Ovary (tissue), 9 donors: ENCODE measurements around the gene COLQ. TPM values are rescaled to one million over a fixed set of nuclear protein-coding genes. Genes with fewer than 3 reads are reported as not detected.

ENCODE experiments used
- DNase-seq, 5 donors: peaks; one replicate each; pipeline ENCODE4 v3.0.0-alpha.2; 2019 to 2020
- H3K27ac ChIP-seq, 2 donors: fragments of 200-600 bp; one replicate each; pipeline versions ENCODE4 v1.5.1 to v1.8.0; 2019 to 2022
- H3K27me3 ChIP-seq: fragments of 200-600 bp; one replicate; pipeline ENCODE4 v1.8.0; 2022
- H3K36me3 ChIP-seq: fragments of 200-600 bp; sonication (generic); one replicate; pipeline ENCODE4 v1.5.1; 2019
- H3K4me1 ChIP-seq: one replicate; pipeline ENCODE4 v1.8.1; 2013; ENCODE audit warnings: mild to moderate bottlenecking, moderate library complexity; ENCODE audit not compliant: insufficient read depth
- H3K4me3 ChIP-seq: fragments of 200-600 bp; sonication (generic); one replicate; pipeline ENCODE4 v1.5.1; 2017
- H3K9me3 ChIP-seq, 2 donors: fragments of 200-600 bp in 1 of 2; sonication (generic) in 1 of 2; one replicate each; pipeline versions ENCODE4 v1.5.1 to v1.8.1; 2013 to 2019; ENCODE audit warnings: mild to moderate bottlenecking in 1 of 2, moderate library complexity in 1 of 2
- CTCF ChIP-seq, 3 donors: fragments of 450-650 bp in 2 of 3; fragments of 200-600 bp in 1 of 3; IDR thresholded peaks; one replicate each; pipeline versions ENCODE4 v1.5.1 to v1.8.0; 2016 to 2022; ENCODE audit warnings: antibody characterized with exemption in 3 of 3, mild to moderate bottlenecking in 1 of 3
- EP300 ChIP-seq: sonication (generic); formaldehyde crosslinking; IDR thresholded peaks from one replicate; pipeline ENCODE4 v1.6.1; 2017; ENCODE audit warnings: antibody characterized with exemption
- POLR2A ChIP-seq: fragments of 450-650 bp; IDR thresholded peaks from one replicate; pipeline ENCODE4 v1.6.1; 2017; ENCODE audit warnings: antibody characterized with exemption, mild to moderate bottlenecking, moderate library complexity
- WGBS, 3 donors: extraction: QIAGEN DNeasy Blood & Tissue Kit in 1 of 3; methylation state at CpG; one replicate each; pipeline versions ENCODE4 v1.1.5 to v1.1.7; 2013 to 2017; 5-methylcytosine and 5-hydroxymethylcytosine counted together
- intact Hi-C, 4 donors: fragments of 100-400 bp; cut with DNase I; formaldehyde crosslinking; loops; one replicate each; pipeline versions ENCODE4 v1.11.0 to v1.15.1; 2022 to 2023
- polyA plus RNA-seq, 2 donors: library from polyadenylated mRNA; stranded (reverse); fragments of 200-250 nt in 1 of 2; fragments of 350-450 nt in 1 of 2; fragmentation: Illumina TruSeq in 1 of 2; extraction: RNeasy Lipid Tissue Mini Kit (QIAGEN cat#74804) in 1 of 2; gene quantifications; one replicate each; pipeline ENCODE4 v1.2.3, GENCODE V29; 2013 to 2014
- total RNA-seq, 7 donors: library from RNA; depleted of rRNA in 2 of 7; stranded (reverse); fragments of >200 nt in 2 of 7; fragmentation: NEBNext Ultra II Directional in 3 of 7; extraction: Animal tissue kit (Norgen Biotek cat#: 25700) in 3 of 7; gene quantifications; one replicate each; pipeline versions ENCODE4 v1.1.0 to v1.2.4, GENCODE V29; 2016 to 2023
- donor health status: DM: no; HTN: no; CAD: no; lungs with moderate emphysema.
- donor health status: DM: no; HTN: no; CAD: no.
- donor health status: Bipolar disorder and iron deficiency.
- donor health status: DM: yes; HTN: yes; CAD: no.
- donor health status: DM: no; HTN: no; CAD: no.
- donor health status: DM: yes; HTN: yes; CAD: no.

COLQ gene
- total and polyA plus RNA-seq, 9 donors, result 1.9 to 6.1 (median 3.1) TPM

- H3K9me3 ChIP-seq, result no peaks in the 10 kb centered on the region
- no peak overlapping the region for H3K4me3 ChIP-seq
- no peak for DNase-seq
- H3K27me3 ChIP-seq, result no peaks in the 10 kb centered on the region
- no peak overlapping the region for H3K27ac ChIP-seq
- no peaks in the 10 kb centered on the region for H3K36me3 ChIP-seq
- WGBS, 3 donors, result 55 to 77% (median 72%) methylated on average over 5 of the region's 5 CpGs
- intact Hi-C loops, result no loop called here
- TF ChIP-seq POLR2A (no peak), EP300 (no peak), CTCF (IDR thresholded peaks at IDR 0.05) (no peak)
- no peaks in the 10 kb centered on the region for H3K4me1 ChIP-seq
Observed at GRCh38 chr3:15475161-15475560, 46.3 kb downstream of the COLQ start.

GRCh38 chr3:15471861-15472260, 49.6 kb downstream of the COLQ start:
- Histone ChIP-seq H3K4me3 (no peak overlapping the region), H3K9me3 (no peaks in the 10 kb centered on the region), H3K27me3 (no peaks in the 10 kb centered on the region), H3K36me3 (no peaks in the 10 kb centered on the region), H3K27ac (no peak overlapping the region), H3K4me1 (no peaks in the 10 kb centered on the region)
- 88 to 89% (median 89%) methylated on average over 3 of the region's 3 CpGs for WGBS, 3 donors
- no peak for DNase-seq
- intact Hi-C loops, result no loop called here
- TF ChIP-seq CTCF (IDR thresholded peaks at IDR 0.05) (no peak), POLR2A (no peak), EP300 (no peak)

- TF ChIP-seq CTCF (IDR thresholded peaks at IDR 0.05), result no peak
- TF ChIP-seq EP300, result no peak
- no peak for TF ChIP-seq POLR2A
- WGBS, 3 donors, result 81 to 89% (median 88%) methylated on average over 2 of the region's 2 CpGs
- no peak overlapping the region for H3K4me3 ChIP-seq
- H3K4me1 ChIP-seq, result no peaks in the 10 kb centered on the region
- H3K36me3 ChIP-seq, result no peaks in the 10 kb centered on the region
- DNase-seq, result no peak
- H3K27ac ChIP-seq, result no peak overlapping the region
- intact Hi-C loops, result no loop called here
- no peaks in the 10 kb centered on the region for H3K27me3 ChIP-seq
- no peaks in the 10 kb centered on the region for H3K9me3 ChIP-seq
Observed at GRCh38 chr3:15470849-15471248, 50.7 kb downstream of the COLQ start.

GRCh38 chr3:15470261-15470660, 51.2 kb downstream of the COLQ start:
- Histone ChIP-seq H3K36me3 (no peaks in the 10 kb centered on the region), H3K4me3 (no peak overlapping the region), H3K9me3 (no peaks in the 10 kb centered on the region), H3K27ac (no peak overlapping the region), H3K27me3 (no peaks in the 10 kb centered on the region), H3K4me1 (no peaks in the 10 kb centered on the region)
- TF ChIP-seq CTCF (IDR thresholded peaks at IDR 0.05), result no peak
- TF ChIP-seq EP300, result no peak
- no peak for TF ChIP-seq POLR2A
- DNase-seq, result no peak
- intact Hi-C loops, result no loop called here
- 85 to 93% (median 86%) methylated on average over 6 of the region's 6 CpGs for WGBS, 3 donors
